Right cardiac atrium (tissue), 5 donors: ENCODE measurements around the gene TENT5A. TPM values are rescaled to one million over a fixed set of nuclear protein-coding genes. Genes with fewer than 3 reads are reported as not detected.

Experiments used
- ATAC-seq, 2 donors: fragments of 200-7000 bp; cut with Tn5 transposase; one replicate each; pipeline versions ENCODE4 v1.8.0 to v1.9.1; 2020; ENCODE audit warnings: moderate library complexity in 2 of 2, mild to moderate bottlenecking in 1 of 2
- DNase-seq, 3 donors: peaks; one replicate each; pipeline ENCODE4 v3.0.0-alpha.2; 2020
- H3K27ac ChIP-seq: one replicate; pipeline ENCODE4 v1.5.1; 2013; ENCODE audit warnings: mild to moderate bottlenecking, low read length, control low read depth, moderate library complexity
- H3K27me3 ChIP-seq: one replicate; pipeline ENCODE4 v1.6.1; 2013; ENCODE audit not compliant: control insufficient read depth, insufficient read depth
- H3K4me1 ChIP-seq: one replicate; pipeline ENCODE4 v1.6.1; 2013; ENCODE audit warnings: low read length; ENCODE audit not compliant: control insufficient read depth, insufficient read depth
- H3K4me3 ChIP-seq: one replicate; pipeline ENCODE4 v1.5.1; 2013; ENCODE audit warnings: low read length, control low read depth
- H3K9me3 ChIP-seq: one replicate; pipeline ENCODE4 v1.6.1; 2013; ENCODE audit warnings: low read length; ENCODE audit not compliant: control insufficient read depth
- WGBS: extraction: QIAGEN DNeasy Blood & Tissue Kit; methylation state at CpG from one replicate; pipeline ENCODE4 v1.1.7; 2013; 5-methylcytosine and 5-hydroxymethylcytosine counted together
- intact Hi-C, 4 donors: fragments of 100-400 bp; cut with DNase I; formaldehyde crosslinking; loops; one replicate each; pipeline versions ENCODE4 v1.11.0 to v1.14.0; 2022 to 2023
- polyA plus RNA-seq: library from polyadenylated mRNA; stranded (reverse); fragments of 200-250 nt; gene quantifications from one replicate; pipeline ENCODE4 v1.2.3, GENCODE V29; 2013
- total RNA-seq, 4 donors: library from RNA; stranded (reverse); fragmentation: NEBNext Ultra II Directional; extraction: Animal tissue kit (Norgen Biotek cat#: 25700); gene quantifications; one replicate each; pipeline ENCODE4 v1.2.1, GENCODE V29; 2021
- donor health status: healthy with polysubstance abuse.
- donor health status: DM: no; HTN: yes; CAD: no.
- donor health status: DM: no; HTN: no; CAD: no.
- donor health status: DM: no; HTN: yes; CAD: no; lungs with severe emphysema.
- donor health status: DM: yes; HTN: yes; CAD: no.

Gene TENT5A
- total and polyA plus RNA-seq, 5 donors = 14.6 to 38.2 (median 34.5) TPM

GRCh38 chr6:81762132-81762531 lies 9.7 kb upstream of the TENT5A start:
- no peak for ATAC-seq
- Histone ChIP-seq H3K4me3 (no peak overlapping the region), H3K27ac (no peak overlapping the region), H3K27me3 (no peaks in the 10 kb centered on the region), H3K4me1 (no peaks in the 10 kb centered on the region), H3K9me3 (no peaks in the 10 kb centered on the region)
- DNase-seq = no peak
- intact Hi-C loops = no loop called here

- Histone ChIP-seq H3K27me3 (no peaks in the 10 kb centered on the region), H3K27ac (no peak overlapping the region), H3K9me3 (no peaks in the 10 kb centered on the region), H3K4me1 (no peaks in the 10 kb centered on the region), H3K4me3 (no peak overlapping the region)
- 68% methylated on average over 1 of the region's 1 CpG for WGBS
- ATAC-seq (no peak), DNase-seq (no peak)
- intact Hi-C loops = no loop called here
These were observed 8.7 kb upstream of the TENT5A start for GRCh38 chr6:81761197-81761596.

- H3K27ac ChIP-seq = no peak overlapping the region
- intact Hi-C loops = loop anchor here in 3 of 4 donors (10.0 kb wide), 5 partner anchors 135 to 1155 kb away; no protein-coding TSS in a partner anchor
- 68% methylated on average over 2 of the region's 2 CpGs for WGBS
These were observed 7.3 kb upstream of the TENT5A start for GRCh38 chr6:81759782-81760181.

GRCh38 chr6:81758221-81758620 lies 5.7 kb upstream of the TENT5A start:
- Histone ChIP-seq H3K9me3 (no peaks in the 10 kb centered on the region), H3K4me1 (no peaks in the 10 kb centered on the region), H3K27ac (no peak overlapping the region), H3K27me3 (no peaks in the 10 kb centered on the region), H3K4me3 (no peak overlapping the region)
- WGBS = 71% methylated on average over 4 of the region's 4 CpGs
- ATAC-seq (no peak), DNase-seq (no peak)
- intact Hi-C loops = loop anchor here in 3 of 4 donors (10.0 kb wide), 5 partner anchors 137 to 1153 kb away; no protein-coding TSS in a partner anchor

More at GRCh38 chr6:81759782-81760181, 7.3 kb upstream of the TENT5A start:
- no peak for DNase-seq
- no peaks in the 10 kb centered on the region for H3K27me3 ChIP-seq
- no peak for ATAC-seq
- H3K4me1 ChIP-seq = no peaks in the 10 kb centered on the region
- H3K4me3 ChIP-seq = no peak overlapping the region
- no peaks in the 10 kb centered on the region for H3K9me3 ChIP-seq

- intact Hi-C loops = loop anchor here in 3 of 4 donors (10.0 kb wide), 5 partner anchors 138 to 1152 kb away; no protein-coding TSS in a partner anchor
- ATAC-seq (no peak), DNase-seq (no peak)
- H3K27ac ChIP-seq = no peak overlapping the region
- H3K27me3 ChIP-seq = no peaks in the 10 kb centered on the region
- H3K9me3 ChIP-seq = no peaks in the 10 kb centered on the region
- no peaks in the 10 kb centered on the region for H3K4me1 ChIP-seq
- 59% methylated on average over 1 of the region's 1 CpG for WGBS
- H3K4me3 ChIP-seq = no peak overlapping the region
These were observed 4.2 kb upstream of the TENT5A start for GRCh38 chr6:81756690-81757089.

GRCh38 chr6:81755551-81755950 lies 3.1 kb upstream of the TENT5A start:
- H3K4me1 ChIP-seq = no peaks in the 10 kb centered on the region
- ATAC-seq (no peak), DNase-seq (no peak)
- H3K27me3 ChIP-seq = no peaks in the 10 kb centered on the region
- WGBS = 80% methylated on average over 3 of the region's 3 CpGs
- no peaks in the 10 kb centered on the region for H3K9me3 ChIP-seq
- H3K27ac ChIP-seq = no peak overlapping the region
- no peak overlapping the region for H3K4me3 ChIP-seq
- intact Hi-C loops = loop anchor here in 3 of 4 donors (10.0 kb wide), 5 partner anchors 139 to 1151 kb away; no protein-coding TSS in a partner anchor

GRCh38 chr6:81754906-81755305 lies 2.4 kb upstream of the TENT5A start:
- no peak for DNase-seq
- no peak overlapping the region for H3K27ac ChIP-seq
- 77% methylated on average over 6 of the region's 6 CpGs for WGBS
- no peak overlapping the region for H3K4me3 ChIP-seq
- H3K27me3 ChIP-seq = no peaks in the 10 kb centered on the region
- intact Hi-C loops = loop anchor here in 3 of 4 donors (5.0 to 10.0 kb wide), 6 partner anchors 140 to 1150 kb away; no protein-coding TSS in a partner anchor
- H3K4me1 ChIP-seq = no peaks in the 10 kb centered on the region
- no peaks in the 10 kb centered on the region for H3K9me3 ChIP-seq
- ATAC-seq = no peak

- no peaks in the 10 kb centered on the region for H3K9me3 ChIP-seq
- intact Hi-C loops = loop anchor here in 3 of 4 donors (5.0 to 10.0 kb wide), 6 partner anchors 141 to 1149 kb away; no protein-coding TSS in a partner anchor
These were observed 1.5 kb upstream of the TENT5A start for GRCh38 chr6:81753711-81754577.

GRCh38 chr6:81752921-81753710 lies 635 bp upstream of the TENT5A start:
- under 1% methylated on average over 63 of the region's 63 CpGs for WGBS
- ATAC-seq (peak; percentile 94 to 95), DNase-seq (peak; percentile 96 to 99 (median 98))
- H3K27ac ChIP-seq = peak overlapping the region; percentile 98
- no peaks in the 10 kb centered on the region for H3K9me3 ChIP-seq
- H3K4me1 ChIP-seq = no peaks in the 10 kb centered on the region
- no peaks in the 10 kb centered on the region for H3K27me3 ChIP-seq
- intact Hi-C loops = loop anchor here in 3 of 4 donors (5.0 to 10.0 kb wide), 6 partner anchors 142 to 1148 kb away; no protein-coding TSS in a partner anchor
- H3K4me3 ChIP-seq = peak overlapping the region; percentile 98

More at GRCh38 chr6:81753711-81754577, 1.5 kb upstream of the TENT5A start:
- Histone ChIP-seq H3K27ac (peak overlapping the region; percentile 98), H3K4me1 (no peaks in the 10 kb centered on the region), H3K4me3 (peak overlapping the region; percentile 98), H3K27me3 (no peaks in the 10 kb centered on the region)
- DNase-seq (peak; percentile 86 to 95 (median 95)), ATAC-seq (peak; percentile 70 to 74)
- 19% methylated on average over 43 of the region's 43 CpGs for WGBS

- intact Hi-C loops = loop anchor here in 3 of 4 donors (5.0 to 10.0 kb wide), 6 partner anchors 143 to 1147 kb away; no protein-coding TSS in a partner anchor
- peak overlapping the region; percentile 98 for H3K27ac ChIP-seq
- H3K4me3 ChIP-seq = peak overlapping the region; percentile 98
- 5% methylated on average over 65 of the region's 65 CpGs for WGBS
- ATAC-seq = peak; percentile 12 to 19
- H3K4me1 ChIP-seq = no peaks in the 10 kb centered on the region
- peak; percentile 73 to 90 (median 90) for DNase-seq
- H3K9me3 ChIP-seq = no peaks in the 10 kb centered on the region
- H3K27me3 ChIP-seq = no peaks in the 10 kb centered on the region
These were observed 945 bp downstream of the TENT5A start for GRCh38 chr6:81751388-81752083.
